A204.1 (cell line): Measurements from ENCODE around the gene TNN.
"Not testable (repeated sequence)": the region's sequence is repeated elsewhere in the genome, so short reads cannot be mapped to it uniquely, and the experiment has no call there.

Source experiments
- FAIRE-seq: peaks from 2 replicates; lab custom pipeline; 2012; peaks lifted over from hg19 to GRCh38; lab: Jason Lieb, UNC

TNN gene

GRCh38 chr1:175072099-175072951, 4.7 kb downstream of the TNN start:
- FAIRE-seq: no peak

DNA sequence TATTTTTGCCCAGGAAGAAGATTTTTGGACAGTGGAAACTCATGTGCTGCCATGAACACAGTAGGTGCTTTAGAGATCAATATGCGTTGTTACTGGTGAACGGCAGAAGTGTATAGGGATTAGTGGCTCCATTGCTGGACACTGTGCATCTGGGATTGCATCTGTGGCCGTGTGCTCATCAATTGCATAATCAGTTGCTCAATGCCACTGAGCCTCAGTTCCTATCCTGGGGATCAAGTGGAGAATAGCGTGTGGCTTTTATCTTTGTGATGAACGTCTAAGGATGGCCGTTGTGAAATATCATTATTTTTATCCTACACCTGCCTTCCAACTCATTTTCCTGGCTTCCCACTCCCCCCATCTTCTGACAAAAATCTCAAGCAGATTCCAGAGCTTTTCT, 5.4 kb downstream of the TNN start:
- FAIRE-seq: no peak

DNA sequence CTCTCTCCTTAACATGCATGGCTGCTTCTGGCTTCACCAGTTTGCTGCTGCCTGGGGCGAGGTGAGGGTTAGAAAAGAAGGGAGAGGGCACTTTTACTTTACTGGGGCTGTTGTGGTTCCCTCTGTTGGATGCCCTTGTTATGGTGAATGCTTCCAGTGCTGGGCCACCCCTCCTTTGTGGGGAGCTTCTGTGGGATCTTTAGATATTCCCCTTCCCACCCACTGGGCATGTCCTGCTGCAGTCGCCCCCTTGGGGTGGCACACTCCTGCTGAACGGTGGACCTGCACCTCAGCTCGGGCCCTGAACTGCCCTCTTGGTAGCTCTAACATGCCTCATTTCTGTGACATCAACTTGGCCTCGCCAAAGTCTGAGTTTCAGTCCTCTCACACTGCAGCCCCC, 6.0 kb downstream of the TNN start:
- no peak for FAIRE-seq

DNA sequence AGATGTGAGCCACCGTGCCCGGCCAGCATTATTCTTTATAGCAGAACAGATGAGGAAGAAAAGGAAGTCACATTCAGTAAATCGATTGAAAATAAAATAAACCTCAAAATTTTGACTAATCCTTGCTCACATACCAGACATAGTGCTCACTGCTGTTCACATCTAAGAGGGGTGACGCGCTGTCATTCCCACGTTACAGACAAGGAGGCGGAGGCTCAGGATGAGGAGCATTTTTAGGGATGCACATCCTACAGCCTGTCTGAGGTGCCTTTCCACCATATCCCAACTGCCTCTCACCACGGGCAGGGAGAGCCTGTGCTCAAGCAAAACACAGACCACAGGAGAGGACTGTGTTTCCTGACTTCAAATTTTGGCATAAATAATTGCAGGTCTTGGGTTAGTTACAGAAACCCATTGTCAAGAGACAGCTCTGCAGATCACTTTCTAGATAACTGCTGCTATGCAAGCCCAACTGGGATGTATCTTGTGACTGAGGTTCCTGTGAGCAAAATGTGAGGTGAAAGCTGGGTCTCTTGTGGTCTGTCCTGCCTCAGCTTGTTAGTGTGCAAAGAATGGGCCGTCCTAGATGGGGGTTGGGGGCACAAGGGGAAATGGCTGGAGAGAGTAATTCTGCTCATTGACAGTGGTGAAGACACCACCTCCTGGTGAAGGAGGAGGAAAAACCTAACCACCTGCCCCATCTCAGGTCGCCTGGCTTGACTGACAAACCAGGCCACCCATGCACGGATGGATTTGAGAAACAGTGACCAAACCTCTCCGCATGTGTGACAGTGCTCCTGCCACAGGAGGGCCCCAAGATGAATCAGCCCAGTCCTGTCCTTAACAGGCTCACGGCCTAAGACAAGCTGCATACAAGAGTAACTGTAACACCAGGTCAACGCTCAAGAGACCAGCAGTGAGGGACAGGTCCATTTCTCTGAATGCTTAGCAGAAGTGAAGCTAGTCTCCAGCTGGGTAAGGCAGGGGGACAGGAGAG, 8.2 kb downstream of the TNN start:
- FAIRE-seq: no peak

DNA sequence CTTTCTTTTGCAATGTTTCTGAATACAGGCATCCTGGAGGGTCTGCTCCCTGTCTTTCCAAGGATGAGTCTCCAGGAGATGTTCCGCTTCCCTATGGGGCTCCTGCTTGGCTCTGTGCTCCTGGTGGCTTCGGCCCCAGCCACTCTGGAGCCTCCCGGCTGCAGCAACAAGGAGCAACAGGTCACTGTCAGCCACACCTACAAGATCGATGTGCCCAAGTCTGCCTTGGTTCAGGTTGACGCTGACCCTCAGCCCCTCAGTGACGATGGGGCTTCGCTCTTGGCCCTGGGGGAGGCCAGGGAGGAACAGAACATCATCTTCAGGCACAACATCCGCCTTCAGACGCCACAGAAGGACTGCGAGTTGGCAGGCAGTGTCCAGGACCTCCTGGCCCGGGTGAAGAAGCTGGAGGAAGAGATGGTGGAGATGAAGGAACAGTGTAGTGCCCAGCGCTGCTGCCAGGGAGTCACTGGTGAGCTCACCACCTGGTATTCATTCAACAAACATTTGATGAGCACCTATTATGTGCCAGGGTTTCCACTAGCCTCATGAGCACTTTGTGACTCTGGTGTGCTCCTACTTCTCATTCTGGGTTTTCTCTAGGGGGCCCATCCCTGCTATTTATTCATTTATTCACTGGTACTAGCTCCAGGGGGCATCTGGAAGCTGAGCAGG, 9.9 kb downstream of the TNN start:
- FAIRE-seq: no peak

DNA sequence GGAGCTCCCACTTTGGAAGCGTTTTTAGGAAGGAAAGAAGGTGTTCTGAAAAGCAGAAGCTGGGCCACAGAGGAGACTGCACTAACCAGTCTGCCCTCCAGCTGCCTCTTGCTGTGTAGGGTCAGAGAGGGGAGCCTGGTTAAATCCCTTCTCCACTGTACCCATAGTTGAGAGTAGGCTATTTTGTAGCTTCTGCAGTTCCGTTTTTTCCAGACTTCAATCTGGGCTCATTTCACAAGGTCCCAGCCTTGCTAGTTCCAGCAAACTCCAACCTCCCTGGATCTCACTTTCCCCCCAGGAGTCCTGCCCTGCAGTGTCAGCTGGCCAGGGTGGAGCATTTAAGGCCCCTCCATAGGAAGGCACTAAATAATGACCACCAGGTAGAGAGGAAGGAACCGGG, 11.0 kb downstream of the TNN start:
- FAIRE-seq: no peak

GRCh38 chr1:175079338-175079737, 11.7 kb downstream of the TNN start:
- no peak for FAIRE-seq

- FAIRE-seq: no peak
Measured at GRCh38 chr1:175080030-175080429, 12.4 kb downstream of the TNN start.

DNA sequence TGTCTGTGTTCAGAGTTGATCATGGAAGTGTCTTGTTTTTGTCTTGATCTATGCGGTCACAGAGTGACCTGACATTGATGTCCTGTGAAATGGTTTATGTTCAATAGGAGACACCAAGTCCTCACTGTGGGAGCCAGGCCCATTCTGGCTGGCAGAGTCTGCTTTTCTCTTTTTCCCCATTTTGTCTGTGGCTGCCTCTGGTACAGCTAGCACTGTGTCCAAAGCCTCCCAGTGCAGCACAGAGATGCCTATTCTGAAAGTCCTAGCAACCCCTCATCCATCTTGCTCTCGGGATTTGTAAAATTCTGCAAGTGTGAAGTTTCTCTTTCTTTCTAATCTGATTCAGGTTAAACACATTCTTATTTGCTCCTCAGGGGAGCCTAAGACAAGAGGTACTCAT, 14.3 kb downstream of the TNN start:
- no peak for FAIRE-seq

DNA sequence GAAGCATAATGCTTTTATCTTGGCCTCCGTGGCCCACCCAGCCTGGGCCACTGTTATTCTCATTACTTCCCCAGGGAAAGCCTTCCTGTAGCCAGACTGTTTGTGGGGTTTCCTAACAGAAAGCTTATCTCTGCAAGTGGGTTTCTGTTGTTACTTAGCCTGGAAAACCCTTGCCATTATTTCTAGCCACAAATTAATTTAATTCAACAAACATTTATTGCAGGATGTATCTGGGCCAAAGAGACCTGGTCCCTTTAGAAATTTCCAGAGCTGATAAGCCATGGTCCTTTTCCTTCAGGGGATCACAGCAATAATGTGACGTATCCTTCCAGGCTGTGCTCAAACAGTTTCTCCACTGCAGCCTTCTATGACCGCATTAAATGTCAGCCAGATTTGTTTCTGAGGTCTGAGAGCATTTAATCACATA, 20.9 kb downstream of the TNN start:
- FAIRE-seq: no peak

- no peak for FAIRE-seq
Measured at GRCh38 chr1:175089136-175089718, 21.6 kb downstream of the TNN start.

GRCh38 chr1:175090780-175091179, 23.1 kb downstream of the TNN start:
- FAIRE-seq: no peak

DNA sequence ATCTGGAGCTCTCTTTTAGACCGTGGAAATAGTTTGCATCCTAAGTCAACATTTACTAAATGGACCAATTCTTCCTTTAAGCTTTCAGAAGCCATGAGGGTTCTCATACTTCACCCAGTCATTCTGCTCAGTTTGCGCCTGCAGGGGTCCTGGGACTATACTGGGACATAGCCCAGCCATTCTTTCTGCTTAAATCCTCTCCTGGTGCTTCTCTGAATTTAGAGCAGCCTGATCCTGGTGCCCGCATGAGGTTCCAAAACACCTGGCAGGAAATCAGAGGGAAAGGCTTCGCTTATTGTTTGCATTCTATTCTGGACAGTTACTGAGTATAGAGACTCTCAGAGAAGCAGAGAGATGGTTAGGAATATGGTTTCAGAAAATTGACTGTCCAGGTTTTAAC, 27.0 kb downstream of the TNN start:
- FAIRE-seq: no peak

DNA sequence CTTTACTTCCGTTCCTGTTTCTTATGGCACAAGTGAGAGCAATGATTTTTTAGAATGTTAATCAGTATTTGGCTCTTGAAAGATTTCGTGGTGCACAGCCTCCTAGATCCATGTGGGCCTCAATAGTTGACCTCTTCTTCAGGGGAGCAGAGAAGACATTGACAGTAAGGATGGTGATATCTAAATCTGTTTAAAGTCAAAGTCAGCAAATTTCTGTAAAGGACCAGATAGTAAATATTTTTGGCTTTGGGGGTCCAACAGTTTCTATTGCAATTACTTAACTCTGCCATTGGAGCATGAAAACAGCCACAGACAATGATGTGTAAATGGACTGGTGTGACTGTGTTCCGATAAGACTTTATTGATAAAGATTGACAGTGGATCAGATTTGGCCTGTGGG, 27.4 kb downstream of the TNN start:
- FAIRE-seq: no peak

GRCh38 chr1:175095978-175096607, 28.5 kb downstream of the TNN start:
- FAIRE-seq: no peak

DNA sequence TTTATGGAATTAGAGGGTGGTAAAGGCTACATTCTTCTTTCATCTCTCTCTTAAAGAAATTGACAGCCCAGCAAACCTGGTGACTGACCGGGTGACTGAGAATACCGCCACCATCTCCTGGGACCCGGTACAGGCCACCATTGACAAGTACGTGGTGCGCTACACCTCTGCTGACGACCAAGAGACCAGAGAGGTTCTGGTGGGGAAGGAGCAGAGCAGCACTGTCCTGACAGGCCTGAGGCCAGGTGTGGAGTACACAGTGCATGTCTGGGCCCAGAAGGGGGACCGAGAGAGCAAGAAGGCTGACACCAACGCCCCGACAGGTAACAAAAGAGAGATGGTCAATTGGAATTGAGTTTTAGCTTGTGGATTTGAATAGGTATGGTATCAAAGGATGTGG, 29.7 kb downstream of the TNN start:
- FAIRE-seq: no peak

DNA sequence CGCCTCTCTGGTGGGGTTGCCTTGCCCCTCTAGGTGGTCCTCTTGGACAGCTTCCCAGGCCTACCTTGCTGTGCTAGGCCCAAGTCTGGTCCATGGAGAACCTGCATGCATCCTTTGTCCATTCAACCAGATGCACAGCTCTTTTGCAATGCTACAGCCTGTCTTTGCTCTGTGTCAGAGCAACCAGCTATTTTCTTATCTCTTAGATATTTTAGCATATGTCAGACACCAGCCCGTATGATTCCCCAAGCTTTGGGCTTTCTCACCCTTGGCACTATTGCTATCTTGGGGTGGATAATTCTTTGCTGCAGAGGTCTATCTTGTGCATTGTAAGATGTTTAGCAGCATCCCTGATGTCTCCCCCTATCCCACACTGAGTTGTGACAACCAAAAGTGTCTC, 32.3 kb downstream of the TNN start:
- no peak for FAIRE-seq

DNA sequence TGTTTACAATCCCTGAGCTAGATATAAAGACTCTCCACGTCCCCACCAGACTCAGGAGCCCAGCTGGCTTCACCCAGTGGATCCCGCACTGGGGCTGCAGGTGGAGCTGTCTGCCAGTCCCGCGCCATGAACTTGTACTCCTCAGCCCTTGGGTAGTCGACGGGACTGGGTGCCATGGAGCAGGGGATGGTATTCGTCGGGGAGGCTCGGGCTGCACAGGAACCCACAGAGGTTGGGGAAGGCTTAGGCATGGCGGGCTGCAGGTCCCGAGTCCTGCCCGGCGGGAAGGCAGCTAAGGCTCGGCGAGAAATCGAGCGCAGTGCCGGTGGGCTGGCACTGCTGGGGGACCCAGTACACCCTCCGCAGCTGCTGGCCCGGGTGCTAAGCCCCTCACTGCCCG, 34.5 kb downstream of the TNN start:
- FAIRE-seq: not testable (repeated sequence)

GRCh38 chr1:175106536-175106935, 38.9 kb downstream of the TNN start:
- not testable (repeated sequence) for FAIRE-seq

DNA sequence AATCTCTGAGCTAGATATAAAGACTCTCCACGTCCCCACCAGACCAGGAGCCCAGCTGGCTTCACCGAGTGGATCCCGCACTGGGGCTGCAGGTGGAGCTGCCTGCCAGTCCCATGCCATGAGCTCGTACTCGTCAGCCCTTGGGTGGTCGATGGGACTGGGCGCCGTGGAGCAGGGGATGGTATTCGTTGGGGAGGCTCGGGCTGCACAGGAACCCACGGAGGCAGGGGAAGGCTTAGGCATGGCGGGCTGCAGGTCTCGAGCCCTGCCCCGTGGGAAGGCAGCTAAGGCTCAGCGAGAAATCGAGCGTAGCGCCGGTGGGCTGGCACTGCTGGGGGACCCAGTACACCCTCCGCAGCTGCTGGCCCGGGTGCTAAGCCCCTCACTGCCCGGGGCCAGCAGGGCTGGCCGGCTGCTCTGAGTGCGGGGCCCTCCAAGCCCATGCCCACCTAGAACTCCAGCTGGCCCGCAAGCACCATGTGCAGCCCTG, 40.7 kb downstream of the TNN start:
- not testable (repeated sequence) for FAIRE-seq

DNA sequence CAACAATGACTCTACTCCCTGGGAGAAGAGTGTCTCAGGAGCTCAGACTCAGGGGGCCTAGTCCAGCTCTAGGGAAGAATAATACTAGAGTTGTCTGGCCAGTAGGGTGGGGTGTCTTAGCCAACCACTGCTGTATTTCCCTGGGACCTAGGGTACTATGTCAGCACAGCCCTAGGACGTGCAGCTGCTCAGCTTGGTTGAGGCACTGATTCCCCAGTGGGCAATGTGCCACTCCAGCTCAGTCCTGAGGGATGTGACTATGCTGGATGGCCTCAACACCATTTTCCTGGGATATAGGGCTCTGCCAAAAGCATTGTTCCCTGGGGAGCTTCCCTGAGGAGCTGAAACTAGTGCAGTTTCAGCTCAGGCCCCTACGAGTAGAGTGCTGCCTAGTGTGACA, 47.4 kb downstream of the TNN start:
- no peak for FAIRE-seq
